Measurements from ENCODE around the gene SLC51B.
"Not testable (repeated sequence)": the region's sequence is repeated elsewhere in the genome, so short reads cannot be mapped to it uniquely, and the experiment has no call there.

The SLC51B gene

DNA sequence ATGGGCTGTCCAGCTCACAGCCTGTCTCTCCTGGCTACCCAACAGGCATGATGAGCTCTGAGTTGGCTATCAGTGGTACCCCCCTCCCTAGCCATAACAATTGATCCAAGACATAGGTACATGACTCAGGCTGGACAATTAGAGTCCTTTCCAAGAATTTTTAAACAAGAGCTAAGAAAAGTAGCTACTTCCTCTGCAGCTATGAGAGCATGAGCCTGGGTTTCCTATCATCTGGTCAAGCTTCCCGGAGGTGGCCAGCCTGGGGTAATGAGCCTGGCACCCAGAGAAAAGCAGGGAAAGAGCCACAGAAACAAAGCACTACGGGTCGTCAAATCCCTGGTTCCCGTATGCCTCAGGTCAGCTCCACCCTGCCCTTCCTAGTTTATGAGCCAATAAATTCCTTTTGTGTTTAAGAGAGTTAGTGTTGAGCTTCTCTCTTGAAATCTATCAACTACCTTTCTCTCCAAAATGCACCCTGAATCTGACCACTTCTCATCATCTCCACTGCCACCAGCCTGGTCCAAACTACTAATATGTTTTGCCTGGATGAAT is 2.3 kb upstream of the SLC51B start:
- DNase-seq = no peak

GRCh38 chr15:65044218-65044617 is 969 bp upstream of the SLC51B start:
- DNase-seq = not testable (repeated sequence)

DNA sequence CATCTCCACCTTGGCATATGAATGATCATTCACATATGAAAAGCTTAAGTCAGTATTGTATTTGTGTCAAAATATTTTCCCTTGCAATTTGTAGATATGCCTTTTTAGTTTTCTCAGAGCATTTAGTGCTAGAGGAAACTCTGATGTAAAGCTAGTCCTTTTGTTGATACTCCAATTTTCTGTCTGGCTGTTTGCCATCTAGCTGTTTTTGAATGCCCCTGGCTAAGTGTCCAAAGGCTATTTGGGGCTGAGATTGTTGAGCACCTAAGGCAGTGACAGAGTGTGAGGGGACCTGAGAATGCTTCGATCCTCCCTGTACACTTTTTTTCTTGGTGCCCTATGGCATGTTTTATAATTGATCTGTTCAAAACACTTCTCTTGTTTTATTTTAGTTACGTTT is 3.1 kb downstream of the SLC51B start:
- DNase-seq = no peak

DNA sequence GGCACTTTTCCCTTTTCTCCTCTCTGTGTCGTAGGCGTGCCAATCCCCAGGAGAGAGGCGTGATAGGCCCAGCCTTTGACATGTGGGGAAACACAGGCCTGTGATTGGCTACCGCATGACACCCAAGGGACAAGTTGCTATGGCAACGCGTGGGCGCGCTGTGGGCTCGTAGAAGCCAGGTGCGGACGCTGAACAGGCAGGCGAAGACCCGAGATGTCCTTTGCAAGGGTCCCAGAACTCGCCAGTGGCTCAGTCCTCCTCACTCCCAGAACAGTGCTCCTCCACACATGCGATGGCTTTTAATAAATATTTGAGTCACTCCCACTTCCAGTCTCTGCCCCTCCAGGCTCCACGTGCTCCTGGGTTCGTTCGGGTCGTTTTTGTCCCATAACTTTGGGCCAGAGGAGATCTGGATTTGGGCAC is 4.2 kb downstream of the SLC51B start:
- peak; percentile 69 to 86 (median 79) for DNase-seq

- DNase-seq = no peak
These were observed 5.1 kb downstream of the SLC51B start for GRCh38 chr15:65050270-65050669.

- no peak for DNase-seq
These were observed 6.1 kb downstream of the SLC51B start for GRCh38 chr15:65051266-65051665.

DNA sequence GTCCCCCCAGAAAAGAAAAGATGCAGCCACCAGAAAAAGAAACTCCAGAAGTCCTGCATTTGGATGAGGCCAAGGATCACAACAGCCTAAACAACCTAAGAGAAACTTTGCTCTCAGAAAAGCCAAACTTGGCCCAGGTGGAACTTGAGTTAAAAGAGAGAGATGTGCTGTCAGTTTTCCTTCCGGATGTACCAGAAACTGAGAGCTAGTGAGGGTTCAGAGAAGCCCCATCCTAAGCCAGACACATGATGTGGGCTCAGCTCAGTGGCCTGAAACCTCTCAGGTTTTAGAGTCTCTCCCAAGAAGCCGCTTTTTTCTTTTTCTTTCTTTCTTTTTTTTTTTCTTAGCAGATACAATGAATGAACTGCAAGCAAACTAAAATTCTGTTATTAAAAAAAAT is 7.8 kb downstream of the SLC51B start:
- no peak for DNase-seq

GRCh38 chr15:65054333-65055200 is 9.4 kb downstream of the SLC51B start:
- DNase-seq = peak; percentile 15 to 58 (median 38)

DNA sequence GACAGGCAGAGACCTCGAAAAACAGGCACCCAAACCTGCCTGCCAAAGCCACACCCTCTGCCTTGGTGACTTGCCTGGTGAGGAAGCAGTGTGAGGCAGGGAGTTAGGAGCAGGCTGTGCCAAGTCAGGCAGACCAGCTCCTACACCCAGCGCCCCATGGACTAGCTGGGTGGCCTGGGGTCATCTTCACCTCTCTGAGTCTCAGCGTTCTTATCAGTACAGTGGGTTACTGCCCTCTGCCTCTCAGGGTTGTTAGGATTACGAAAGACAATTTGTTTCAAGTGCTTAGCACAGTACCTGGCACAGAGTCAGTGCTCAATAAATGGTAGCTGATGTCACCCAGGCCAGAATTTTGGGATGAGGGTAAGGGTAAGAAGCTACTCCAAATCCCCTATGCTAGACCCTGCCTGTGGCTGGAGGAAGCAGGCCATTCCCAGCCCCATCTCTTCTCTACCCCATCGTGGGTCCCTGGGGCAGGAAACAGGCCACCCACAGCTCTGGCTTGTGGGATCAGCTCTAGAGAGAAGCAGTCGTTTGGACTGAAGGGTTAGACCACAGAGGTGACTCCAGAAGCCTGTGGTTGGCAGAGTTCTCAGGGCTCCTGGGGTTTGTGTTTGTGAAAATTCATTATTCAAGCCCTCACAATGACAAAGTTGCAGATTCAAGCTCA is 10.1 kb downstream of the SLC51B start:
- no peak for DNase-seq

- DNase-seq = no peak
These were observed 10.9 kb downstream of the SLC51B start for GRCh38 chr15:65056106-65056505.

GRCh38 chr15:65056868-65057548 is 11.8 kb downstream of the SLC51B start:
- DNase-seq = no peak

DNA sequence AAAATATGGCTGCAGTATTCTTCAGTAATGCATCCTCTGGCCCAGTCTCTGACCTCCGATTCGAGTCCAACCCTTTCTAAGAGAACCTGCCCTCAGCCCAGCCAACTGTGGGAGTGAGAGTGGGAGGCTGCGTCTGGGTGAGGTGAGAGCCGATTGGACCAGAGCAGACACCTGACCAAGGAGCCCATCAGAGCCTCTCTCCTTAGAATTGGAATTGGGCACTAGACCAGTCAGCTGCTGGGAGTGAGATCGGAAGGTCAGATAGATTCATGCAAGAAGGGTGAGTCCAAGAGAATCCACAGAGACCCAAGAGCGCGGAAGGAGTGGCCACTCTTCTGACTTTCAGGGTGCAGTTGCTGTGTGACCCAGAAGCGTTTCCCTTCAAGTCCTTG is 12.4 kb downstream of the SLC51B start:
- DNase-seq = no peak

DNA sequence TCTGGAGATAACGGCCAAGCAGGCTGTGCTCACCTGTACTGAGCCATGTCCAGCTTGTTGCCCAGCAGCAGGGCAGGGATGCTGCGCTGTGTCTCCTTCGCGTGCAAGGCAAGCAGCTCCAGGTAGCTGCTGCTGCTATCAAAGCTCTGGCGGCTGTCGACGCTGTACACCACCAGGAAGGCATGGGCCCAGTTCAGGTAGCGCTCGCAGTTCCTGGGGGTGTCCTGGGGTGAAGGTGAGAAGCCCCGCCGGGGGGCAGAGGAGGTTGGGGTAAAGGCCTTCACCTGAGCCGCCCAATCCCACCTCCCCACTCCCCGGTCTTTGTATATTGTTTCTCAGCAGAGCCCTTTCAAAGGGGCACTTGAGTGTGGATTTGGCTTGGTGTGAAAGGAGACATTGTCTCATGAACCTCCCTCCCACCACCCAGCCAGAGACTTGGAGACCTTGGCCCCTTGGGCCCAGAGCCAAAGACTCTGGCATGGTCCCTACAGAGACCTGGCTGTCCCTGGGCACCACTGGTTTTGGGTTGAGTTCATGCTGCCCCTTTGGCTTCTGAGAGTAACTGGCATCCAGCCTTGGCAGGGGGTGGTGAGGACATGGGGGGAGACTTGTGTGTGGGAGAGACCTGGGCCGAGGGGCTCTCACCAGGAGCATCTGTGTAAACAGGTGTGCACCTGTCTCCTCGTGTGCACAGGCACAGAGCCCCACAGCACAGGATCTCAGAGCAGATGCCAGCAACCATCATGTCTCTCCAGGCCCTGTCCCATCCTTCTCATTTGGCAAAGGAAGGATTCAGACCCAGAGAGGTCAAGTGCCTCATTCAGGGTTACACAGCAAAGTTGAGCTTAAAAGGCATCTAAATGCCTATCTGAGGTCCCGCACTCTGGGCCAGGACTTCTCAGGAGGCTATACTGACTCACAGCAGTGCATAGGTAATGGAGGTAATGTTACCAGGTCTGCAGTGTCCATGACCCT is 13.5 kb downstream of the SLC51B start:
- no peak for DNase-seq

- no peak for DNase-seq
These were observed 14.2 kb downstream of the SLC51B start for GRCh38 chr15:65059369-65059750.

DNA sequence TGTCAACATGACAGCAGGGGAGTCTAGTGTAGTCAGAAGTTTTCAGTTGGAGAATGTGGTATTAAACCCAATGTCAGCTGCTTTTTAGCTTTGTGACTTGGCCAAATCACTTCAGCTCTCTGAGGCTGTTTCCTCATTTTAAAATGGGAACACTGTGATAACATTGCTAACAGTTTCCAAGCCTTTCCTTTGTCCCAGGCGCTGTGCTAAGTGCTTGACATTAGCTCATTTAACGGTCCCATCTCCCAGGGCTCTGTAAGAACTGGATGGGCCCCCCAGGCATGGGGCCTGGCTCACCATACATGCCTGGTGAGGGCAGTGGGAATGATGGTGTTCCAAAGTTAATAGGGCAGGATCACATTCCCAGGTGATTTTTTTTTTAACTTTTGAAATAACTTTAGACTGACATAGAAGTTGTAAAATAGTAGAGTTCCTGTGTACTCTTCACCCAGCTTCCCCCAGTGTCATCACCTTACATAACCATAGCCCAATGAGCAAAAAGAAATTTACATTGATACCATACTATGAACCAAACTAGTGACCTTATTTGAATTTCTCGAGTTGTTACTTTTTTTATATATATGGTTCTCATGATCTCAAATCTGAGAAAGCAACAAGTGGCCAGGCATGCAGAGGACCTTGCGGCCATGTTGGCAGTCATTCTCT is 14.9 kb downstream of the SLC51B start:
- no peak for DNase-seq

DNA sequence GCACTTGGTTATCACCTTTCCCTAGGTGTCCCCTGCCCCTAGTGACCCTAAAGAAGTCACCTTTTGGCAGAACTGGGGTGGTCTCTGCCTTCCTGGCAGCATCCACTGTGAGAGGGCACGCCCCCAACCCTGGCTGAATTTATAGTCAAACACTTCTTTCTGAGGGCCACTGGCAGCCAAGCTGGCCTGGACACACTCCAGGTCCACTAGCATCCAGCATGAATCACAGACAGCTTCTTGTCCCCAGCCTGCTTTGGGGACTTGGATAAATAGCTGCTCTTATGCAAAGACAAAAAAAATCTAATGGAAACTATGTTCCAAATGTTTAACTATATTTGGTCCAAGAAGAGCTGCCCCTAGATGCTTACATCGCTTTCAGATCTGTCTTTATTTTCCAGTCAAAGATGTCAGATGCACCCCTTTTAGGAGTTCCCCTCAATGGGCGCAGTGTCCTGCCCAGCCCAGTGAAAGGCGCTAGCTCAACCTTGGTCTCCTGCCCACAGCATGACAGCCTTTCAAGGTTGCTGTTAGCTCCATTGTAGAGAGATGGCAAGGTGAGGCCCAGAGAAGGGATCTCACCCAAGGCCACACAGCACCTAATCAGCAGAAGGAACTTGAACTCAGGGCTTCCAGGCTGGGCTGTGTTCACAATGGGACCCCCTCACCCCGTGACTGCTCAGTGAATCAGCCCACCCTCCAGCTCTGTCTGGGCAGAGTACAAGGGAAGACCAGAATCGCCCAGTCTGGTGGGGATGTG is 15.6 kb downstream of the SLC51B start:
- DNase-seq = no peak

GRCh38 chr15:65062061-65062460 is 16.9 kb downstream of the SLC51B start:
- no peak for DNase-seq

DNA sequence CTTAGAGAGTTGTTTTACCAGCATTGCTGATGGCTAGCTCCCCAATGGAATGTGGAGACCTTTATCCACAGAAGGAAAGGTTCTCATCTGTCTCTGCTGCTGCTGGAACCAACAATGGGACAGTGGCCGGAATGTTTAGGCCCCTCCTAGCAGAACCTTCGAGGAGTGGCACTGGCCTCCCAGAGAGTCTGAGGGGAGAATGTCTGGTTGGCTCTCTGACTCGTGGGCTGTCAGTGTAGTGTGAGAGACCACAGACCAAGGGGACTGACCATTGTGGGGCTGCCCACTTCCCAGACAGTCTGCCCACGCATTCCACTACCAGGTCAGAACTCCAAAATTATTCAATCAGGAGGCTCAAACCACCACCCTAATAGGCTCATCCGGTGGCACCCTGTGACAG is 17.5 kb downstream of the SLC51B start:
- DNase-seq = no peak

DNA sequence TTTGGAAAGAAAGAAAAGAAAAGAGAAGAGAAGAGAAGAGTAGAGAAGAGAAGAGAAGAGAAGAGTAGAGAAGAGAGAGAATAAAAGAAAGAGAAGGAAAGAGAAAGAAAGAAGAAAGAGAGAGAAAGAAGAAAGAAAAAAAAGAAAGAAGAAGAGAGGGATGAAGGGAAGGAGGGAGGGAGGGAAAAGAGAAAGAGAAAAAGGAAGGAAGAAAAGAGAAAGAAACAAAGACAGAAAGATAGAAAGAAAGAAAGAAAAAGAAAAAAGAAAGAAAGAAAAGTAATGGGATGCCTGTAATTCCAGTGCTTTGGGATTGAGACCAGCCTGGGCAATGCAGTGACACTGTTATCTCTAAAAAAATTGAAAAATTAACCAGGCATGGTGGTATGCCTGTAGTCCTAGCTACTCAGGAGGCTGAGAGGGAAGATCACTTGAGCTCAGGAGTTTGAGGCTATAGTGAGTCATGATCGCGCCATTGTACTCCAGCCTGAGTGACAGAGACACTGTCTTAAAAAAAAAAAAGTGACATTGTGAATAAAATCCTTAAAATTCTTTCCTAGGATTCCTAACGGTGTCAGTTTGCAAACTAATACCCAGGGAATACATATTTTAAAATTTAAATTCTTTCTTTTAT is 20.9 kb downstream of the SLC51B start:
- no peak for DNase-seq

GRCh38 chr15:65066635-65067316 is 21.6 kb downstream of the SLC51B start:
- no peak for DNase-seq

Measured in stimulated activated naive CD4-positive, alpha-beta T cell (primary cell).